Gastroesophageal sphincter (tissue), 3 donors: ENCODE results near the gene SLC30A5.

Experiments
- CTCF ChIP-seq, 4 experiments: fragments of 200-600 bp in 2 of 4; fragments of 450-650 bp in 2 of 4; sonication (generic) in 1 of 4; IDR thresholded peaks; one replicate each; pipeline ENCODE4 v1.5.1; 2017 to 2019; ENCODE audit warnings: antibody characterized with exemption in 4 of 4, mild to moderate bottlenecking in 2 of 4, moderate library complexity in 2 of 4
- POLR2A ChIP-seq, 2 donors: fragments of 450-650 bp; IDR thresholded peaks; one replicate each; pipeline ENCODE4 v1.6.1; 2017; ENCODE audit warnings: antibody characterized with exemption in 2 of 2, mild to moderate bottlenecking in 2 of 2, moderate library complexity in 1 of 2
- POLR2AphosphoS5 ChIP-seq: sonication (generic); formaldehyde crosslinking; IDR thresholded peaks from one replicate; pipeline ENCODE4 v1.6.1; 2017; ENCODE audit warnings: antibody characterized with exemption

- no peak for TF ChIP-seq CTCF (IDR thresholded peaks at IDR 0.05)
- no peak for TF ChIP-seq POLR2A (IDR thresholded peaks at IDR 0.05)
- TF ChIP-seq POLR2AphosphoS5: no peak
Observed at GRCh38 chr5:69092969-69093368, 845 bp upstream of the SLC30A5 start.
